ENCODE results near the gene GNAS. TPM values are rescaled to one million over a fixed set of nuclear protein-coding genes. Genes with fewer than 3 reads are reported as not detected.
"Not testable (repeated sequence)": the region's sequence is repeated elsewhere in the genome, so short reads cannot be mapped to it uniquely, and the experiment has no call there.

The GNAS gene
- total RNA-seq, 2 donors from 2014 or later = 462 to 623 TPM

DNA sequence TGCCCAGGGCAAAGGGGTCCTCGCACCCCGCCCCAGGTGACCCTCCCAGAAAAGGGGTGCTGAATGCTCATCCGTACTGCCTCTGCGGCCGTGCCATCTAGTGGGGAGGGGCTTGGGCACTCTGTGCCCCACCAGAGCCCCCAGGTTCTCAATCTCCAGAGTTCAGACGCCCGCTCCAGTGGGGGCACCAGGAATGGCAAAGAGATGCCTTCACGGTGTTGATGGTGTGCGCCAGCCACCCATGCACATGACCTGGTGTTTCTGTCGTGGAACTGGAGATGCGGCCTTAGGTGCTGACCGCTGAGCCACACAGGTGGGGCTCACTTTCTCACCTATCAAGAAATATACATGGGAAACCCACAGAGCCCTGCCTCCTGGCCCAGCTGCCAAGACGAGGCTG is 32.6 kb upstream of the GNAS start:
- 88 to 91% methylated on average over 8 to 13 of the region's 13 CpGs for WGBS, 2 donors
- no peak for DNase-seq
- TF ChIP-seq, protein P1, sequence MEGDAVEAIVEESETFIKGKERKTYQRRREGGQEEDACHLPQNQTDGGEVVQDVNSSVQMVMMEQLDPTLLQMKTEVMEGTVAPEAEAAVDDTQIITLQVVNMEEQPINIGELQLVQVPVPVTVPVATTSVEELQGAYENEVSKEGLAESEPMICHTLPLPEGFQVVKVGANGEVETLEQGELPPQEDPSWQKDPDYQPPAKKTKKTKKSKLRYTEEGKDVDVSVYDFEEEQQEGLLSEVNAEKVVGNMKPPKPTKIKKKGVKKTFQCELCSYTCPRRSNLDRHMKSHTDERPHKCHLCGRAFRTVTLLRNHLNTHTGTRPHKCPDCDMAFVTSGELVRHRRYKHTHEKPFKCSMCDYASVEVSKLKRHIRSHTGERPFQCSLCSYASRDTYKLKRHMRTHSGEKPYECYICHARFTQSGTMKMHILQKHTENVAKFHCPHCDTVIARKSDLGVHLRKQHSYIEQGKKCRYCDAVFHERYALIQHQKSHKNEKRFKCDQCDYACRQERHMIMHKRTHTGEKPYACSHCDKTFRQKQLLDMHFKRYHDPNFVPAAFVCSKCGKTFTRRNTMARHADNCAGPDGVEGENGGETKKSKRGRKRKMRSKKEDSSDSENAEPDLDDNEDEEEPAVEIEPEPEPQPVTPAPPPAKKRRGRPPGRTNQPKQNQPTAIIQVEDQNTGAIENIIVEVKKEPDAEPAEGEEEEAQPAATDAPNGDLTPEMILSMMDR (IDR thresholded peaks at IDR 0.05) = no peak
- TF ChIP-seq POLR2A (IDR thresholded peaks at IDR 0.05) = no peak
- no peaks in the 10 kb centered on the region for H3K27me3 ChIP-seq
- ATAC-seq = no peak
- no peaks in the 10 kb centered on the region for H3K9me3 ChIP-seq
- no peak overlapping the region for H3K27ac ChIP-seq
- H3K4me3 ChIP-seq = no peak overlapping the region
- no peaks in the 10 kb centered on the region for H3K4me1 ChIP-seq
- H3K36me3 ChIP-seq (replicated peaks in 1 of 2; ENCODE audit: insufficient read depth in 1 of 2, low read depth in 2 of 2) = no peaks in the 10 kb centered on the region
- intact Hi-C loops (cut with DNase I) = no loop called here

DNA sequence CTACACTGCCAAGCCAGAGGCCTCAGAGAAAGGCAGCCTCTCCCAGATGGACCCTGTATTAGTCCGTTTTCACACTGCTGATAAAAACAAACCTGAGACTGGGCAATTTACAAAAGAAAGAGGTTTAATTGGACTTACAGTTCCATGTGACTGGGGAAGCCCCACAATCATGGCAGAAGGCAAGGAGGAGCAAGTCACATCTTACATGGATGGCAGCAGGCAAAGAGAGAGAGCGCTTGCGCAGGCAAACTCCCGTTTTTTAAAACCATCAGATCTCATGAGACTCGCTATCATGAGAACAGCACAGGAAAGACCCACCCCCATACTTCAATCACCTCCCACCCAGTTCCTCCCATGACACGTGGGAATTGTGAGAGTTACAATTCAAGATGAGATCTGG is 32.0 kb upstream of the GNAS start:
- H3K27me3 ChIP-seq; H3K36me3 ChIP-seq (replicated peaks in 1 of 2; ENCODE audit: insufficient read depth in 1 of 2, low read depth in 2 of 2); H3K4me3 ChIP-seq; intact Hi-C loops (cut with DNase I); H3K9me3 ChIP-seq; H3K27ac ChIP-seq; ATAC-seq; H3K4me1 ChIP-seq; DNase-seq: not testable (repeated sequence)
- WGBS, 2 donors = 81 to 91% methylated on average over 6 of the region's 6 CpGs

DNA sequence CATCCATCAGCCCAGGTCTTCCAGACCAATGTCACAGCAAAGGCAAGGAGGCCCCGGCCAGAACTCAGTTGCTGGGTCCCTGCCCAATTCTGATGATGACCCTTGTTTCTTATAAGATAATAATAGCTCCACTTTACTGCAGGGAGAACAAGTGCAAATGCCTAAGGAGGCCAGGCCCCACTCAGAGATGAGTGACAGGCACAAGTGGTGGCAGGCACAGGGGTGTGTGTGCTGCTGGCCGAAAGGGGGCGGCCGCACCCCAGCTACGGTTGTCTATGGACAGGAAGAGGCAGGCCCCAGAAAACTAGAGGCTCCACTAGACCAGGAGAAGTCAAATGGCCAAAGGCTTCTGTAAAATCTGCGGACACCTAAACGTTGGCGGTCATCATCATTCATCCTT is 30.4 kb upstream of the GNAS start:
- intact Hi-C loops (cut with DNase I) = no loop called here
- no peak for ATAC-seq
- DNase-seq = no peak
- no peaks in the 10 kb centered on the region for H3K9me3 ChIP-seq
- H3K27ac ChIP-seq = no peak overlapping the region
- H3K4me1 ChIP-seq = no peaks in the 10 kb centered on the region
- no peaks in the 10 kb centered on the region for H3K27me3 ChIP-seq
- WGBS, 2 donors = 79 to 91% methylated on average over 7 to 8 of the region's 8 CpGs
- TF ChIP-seq POLR2A (IDR thresholded peaks at IDR 0.05) = no peak
- TF ChIP-seq, protein P1 (IDR thresholded peaks at IDR 0.05) = no peak
- H3K36me3 ChIP-seq (replicated peaks in 1 of 2; ENCODE audit: insufficient read depth in 1 of 2, low read depth in 2 of 2) = no peaks in the 10 kb centered on the region
- H3K4me3 ChIP-seq = no peak overlapping the region

DNA sequence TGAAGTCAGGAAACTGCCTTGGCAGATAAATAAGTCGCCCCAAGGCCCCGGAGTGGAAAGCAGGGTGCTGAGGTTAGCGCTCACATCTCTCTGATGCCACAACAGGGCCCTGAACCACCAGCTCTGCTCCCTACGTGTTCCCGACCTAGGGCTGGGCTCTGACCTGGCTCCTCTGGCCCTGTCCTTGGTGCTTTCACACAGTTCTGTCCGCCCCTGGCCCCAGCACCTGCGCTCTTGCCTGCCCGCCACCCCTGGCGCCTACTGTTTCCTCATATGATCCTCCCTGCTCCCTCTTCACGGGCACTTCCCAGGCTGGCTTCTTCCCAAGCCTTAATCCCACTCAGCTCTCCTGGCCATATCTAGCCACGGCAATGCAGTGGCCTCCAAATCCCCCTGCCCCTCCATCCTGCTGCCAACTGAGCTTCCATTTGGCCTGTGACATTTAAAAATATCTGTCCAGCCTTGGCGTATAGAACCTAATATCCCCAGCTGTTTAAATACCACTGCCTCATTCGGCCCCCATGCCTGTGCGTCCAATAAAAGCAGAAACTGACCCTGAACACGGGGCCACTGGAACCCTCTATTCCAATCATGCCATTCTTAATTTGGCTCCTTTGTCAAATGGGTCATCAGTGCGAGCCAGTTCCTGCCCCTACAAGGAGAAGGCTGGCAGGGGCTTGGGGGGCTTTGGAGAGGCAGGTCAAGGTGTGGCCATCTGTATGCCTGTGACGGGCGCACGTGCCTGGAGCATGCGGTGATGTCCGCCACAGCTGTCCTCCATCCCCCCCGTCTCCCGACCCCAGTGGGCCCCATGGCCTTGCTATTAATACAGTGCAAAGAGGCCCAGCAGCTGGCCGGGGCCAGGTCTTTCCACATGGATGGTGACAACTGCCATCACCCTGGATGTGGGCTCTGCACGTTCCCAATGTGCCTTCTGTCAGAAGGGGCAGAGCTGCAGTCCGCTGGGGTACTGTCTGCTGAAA is 29.5 kb upstream of the GNAS start:
- intact Hi-C loops (cut with DNase I) = no loop called here
- TF ChIP-seq POLR2A (IDR thresholded peaks at IDR 0.05) = no peak
- Histone ChIP-seq H3K9me3 (no peaks in the 10 kb centered on the region), H3K27me3 (no peaks in the 10 kb centered on the region), H3K36me3 (replicated peaks in 1 of 2; ENCODE audit: insufficient read depth in 1 of 2, low read depth in 2 of 2) (no peaks in the 10 kb centered on the region), H3K4me3 (no peak overlapping the region), H3K27ac (no peak overlapping the region), H3K4me1 (no peaks in the 10 kb centered on the region)
- no peak for DNase-seq
- no peak for ATAC-seq
- 85 to 87% methylated on average over 20 to 23 of the region's 26 CpGs for WGBS, 2 donors

DNA sequence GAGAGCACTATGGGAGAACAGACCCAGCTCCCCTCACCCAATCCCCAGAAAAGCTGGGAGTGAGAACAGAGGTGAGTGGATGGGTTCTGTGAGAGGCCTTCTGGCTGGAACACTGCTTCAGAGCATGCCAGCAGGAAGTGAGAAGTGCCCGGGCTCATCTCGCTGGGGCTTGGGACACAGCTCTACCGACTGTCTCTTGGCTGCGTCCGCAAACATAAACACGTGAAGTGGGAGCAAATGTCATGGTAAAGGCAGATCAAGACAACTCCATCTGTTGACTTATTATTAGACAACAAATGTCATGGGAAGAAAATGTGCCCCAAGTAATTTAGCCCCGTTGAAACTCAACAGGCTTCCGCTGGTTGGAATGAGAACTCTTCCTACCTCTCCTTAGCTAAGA is 27.7 kb upstream of the GNAS start:
- 86% methylated on average over 8 of the region's 8 CpGs for WGBS, 2 donors
- ATAC-seq = no peak
- no peak for DNase-seq
- H3K36me3 ChIP-seq (replicated peaks in 1 of 2; ENCODE audit: insufficient read depth in 1 of 2, low read depth in 2 of 2) = no peaks in the 10 kb centered on the region
- intact Hi-C loops (cut with DNase I) = no loop called here
- H3K9me3 ChIP-seq = no peaks in the 10 kb centered on the region
- no peak for TF ChIP-seq POLR2A (IDR thresholded peaks at IDR 0.05)
- TF ChIP-seq, protein P1 (IDR thresholded peaks at IDR 0.05) = no peak
- H3K27ac ChIP-seq = no peak overlapping the region
- H3K4me1 ChIP-seq = no peaks in the 10 kb centered on the region
- no peak overlapping the region for H3K4me3 ChIP-seq
- no peaks in the 10 kb centered on the region for H3K27me3 ChIP-seq
